ENCODE measurements around the gene FOXL1. TPM values are rescaled to one million over a fixed set of nuclear protein-coding genes. Genes with fewer than 3 reads are reported as not detected.

The FOXL1 gene
- total RNA-seq, 4 donors from 2014 or later, result 0.09 to 1.3 (median 0.43) TPM

DNA sequence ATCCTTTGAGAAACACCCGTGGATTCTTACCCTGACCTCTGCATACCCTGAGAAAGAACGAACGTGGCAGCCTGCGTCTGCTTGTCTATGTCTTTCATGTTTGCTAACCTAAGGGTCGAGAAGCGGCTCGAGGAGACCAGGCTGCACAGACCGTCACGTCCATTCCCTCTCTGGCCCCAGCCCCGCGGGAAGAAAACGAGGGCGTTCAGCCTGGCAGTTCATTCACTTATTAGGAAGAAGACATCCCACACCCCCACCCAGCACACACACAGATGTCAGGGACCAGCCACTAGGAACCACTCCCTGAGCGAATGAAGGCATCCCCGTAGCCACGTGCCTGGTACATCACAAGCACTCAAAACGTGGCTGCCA is 22.7 kb upstream of the FOXL1 start:
- TF ChIP-seq, protein P1, sequence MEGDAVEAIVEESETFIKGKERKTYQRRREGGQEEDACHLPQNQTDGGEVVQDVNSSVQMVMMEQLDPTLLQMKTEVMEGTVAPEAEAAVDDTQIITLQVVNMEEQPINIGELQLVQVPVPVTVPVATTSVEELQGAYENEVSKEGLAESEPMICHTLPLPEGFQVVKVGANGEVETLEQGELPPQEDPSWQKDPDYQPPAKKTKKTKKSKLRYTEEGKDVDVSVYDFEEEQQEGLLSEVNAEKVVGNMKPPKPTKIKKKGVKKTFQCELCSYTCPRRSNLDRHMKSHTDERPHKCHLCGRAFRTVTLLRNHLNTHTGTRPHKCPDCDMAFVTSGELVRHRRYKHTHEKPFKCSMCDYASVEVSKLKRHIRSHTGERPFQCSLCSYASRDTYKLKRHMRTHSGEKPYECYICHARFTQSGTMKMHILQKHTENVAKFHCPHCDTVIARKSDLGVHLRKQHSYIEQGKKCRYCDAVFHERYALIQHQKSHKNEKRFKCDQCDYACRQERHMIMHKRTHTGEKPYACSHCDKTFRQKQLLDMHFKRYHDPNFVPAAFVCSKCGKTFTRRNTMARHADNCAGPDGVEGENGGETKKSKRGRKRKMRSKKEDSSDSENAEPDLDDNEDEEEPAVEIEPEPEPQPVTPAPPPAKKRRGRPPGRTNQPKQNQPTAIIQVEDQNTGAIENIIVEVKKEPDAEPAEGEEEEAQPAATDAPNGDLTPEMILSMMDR (IDR thresholded peaks at IDR 0.05), result no peak
- DNase-seq (ENCODE audit: low spot score), result no peak
- ATAC-seq (ENCODE audit: low FRiP score), result no peak

DNA sequence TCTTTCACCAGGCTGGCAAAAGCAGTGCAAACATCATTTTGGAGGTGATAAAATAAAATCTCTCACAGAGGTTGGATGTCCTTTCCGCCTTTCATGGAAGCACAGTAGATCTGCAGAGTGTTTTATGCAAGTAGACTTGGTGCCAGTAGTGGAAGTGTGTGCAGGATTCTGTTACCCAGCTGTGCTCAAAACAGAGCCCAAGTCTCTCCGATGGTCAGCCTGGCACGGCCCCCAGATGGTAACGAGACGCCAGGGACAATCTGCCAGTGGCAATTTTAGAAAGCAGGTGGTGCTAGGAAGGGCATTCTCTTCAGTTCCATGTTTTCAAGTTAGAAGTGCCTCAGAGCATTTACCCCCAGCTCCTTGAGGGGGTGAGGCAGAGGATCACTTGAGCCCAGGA is 21.8 kb upstream of the FOXL1 start:
- TF ChIP-seq, protein P1 (IDR thresholded peaks at IDR 0.05), result no peak
- ATAC-seq (ENCODE audit: low FRiP score), result no peak
- no peak for DNase-seq (ENCODE audit: low spot score)

DNA sequence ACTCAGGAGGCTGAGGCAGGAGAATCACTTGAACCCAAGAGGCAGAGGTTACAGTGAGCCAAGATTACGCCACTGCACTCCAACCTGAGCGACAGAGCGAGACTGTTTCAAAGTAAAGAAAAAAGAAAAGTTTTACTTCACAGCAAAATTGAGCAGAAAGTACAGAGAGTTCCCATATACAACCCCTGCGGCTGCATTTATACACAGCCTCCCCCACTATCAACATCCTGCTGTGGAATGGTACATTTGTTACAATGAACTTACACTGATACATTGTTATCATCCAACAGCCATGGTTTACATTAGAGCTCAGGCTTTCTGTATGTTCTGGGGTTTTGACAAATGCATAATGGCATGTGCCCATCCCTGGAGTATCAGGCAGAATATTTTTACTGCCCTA is 20.8 kb upstream of the FOXL1 start:
- no peak for DNase-seq (ENCODE audit: low spot score)
- TF ChIP-seq, protein P1 (IDR thresholded peaks at IDR 0.05), result no peak
- no peak for ATAC-seq (ENCODE audit: low FRiP score)

DNA sequence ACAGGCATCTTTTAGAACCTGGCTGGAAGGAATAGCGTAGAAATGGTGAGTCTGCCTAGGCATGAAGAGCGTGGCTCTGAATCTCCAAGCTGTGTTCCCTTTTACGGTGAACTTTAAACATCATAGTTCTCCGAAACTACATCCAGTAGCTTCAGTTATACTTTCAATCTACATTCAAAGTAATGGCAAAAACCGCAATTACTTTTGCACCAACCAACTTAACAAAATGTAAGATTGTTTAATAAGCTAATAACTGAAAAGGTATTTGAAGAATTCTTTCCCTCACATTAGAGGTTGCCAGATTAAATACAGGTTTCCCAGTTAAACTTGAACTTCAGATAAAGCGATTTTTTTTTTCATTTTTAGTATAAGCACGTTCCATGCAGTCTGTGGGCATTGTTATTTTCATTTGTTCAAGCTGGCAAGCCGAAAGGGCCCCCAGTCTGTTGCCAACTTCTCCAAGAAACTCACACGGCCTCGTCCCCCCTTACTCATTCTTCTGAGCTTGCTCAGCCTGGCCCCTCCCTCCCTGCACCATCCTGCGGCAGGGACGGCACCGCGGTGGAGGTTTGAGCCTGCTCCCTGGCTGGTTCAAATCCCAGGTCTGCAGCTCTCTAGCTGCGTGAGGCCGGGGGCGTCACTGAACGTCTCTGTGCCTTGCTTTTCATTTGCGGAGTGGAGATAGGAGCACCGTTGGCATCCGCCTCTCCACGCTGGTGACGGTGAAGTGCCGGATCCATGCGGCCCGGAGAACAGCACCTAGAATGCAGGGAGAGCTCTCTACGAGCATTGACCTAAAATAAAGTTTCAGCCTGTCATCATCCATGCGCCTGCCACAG is 19.8 kb upstream of the FOXL1 start:
- DNase-seq (ENCODE audit: low spot score), result no peak
- TF ChIP-seq, protein P1 (IDR thresholded peaks at IDR 0.05), result no peak
- no peak for ATAC-seq (ENCODE audit: low FRiP score)

DNA sequence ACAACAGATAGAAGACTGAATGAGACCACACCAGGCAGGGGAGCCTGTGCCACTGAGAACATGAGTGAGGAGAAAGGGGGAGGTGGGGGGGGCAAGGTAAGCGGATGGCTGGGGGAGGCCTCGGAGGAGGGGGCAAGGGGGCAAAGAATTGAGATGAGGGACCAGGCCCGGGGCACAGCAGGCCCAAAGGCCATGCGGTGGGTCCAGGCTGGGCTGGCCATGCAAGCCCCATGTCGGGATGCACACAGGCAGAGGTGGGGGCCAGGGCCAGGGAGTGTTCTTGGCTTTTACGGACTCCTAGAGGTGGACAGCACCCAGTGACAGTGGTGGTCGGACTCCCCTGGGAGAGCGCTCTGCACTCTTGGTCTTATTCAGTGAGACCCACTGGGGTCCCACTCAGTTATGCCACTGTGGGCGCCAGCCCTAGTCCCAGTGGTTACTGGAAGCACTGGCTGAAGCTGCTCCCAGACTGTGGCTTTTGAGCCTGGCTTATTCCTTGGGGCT is 18.5 kb upstream of the FOXL1 start:
- no peak for DNase-seq (ENCODE audit: low spot score)
- TF ChIP-seq, protein P1 (IDR thresholded peaks at IDR 0.05), result no peak
- ATAC-seq (ENCODE audit: low FRiP score), result no peak

DNA sequence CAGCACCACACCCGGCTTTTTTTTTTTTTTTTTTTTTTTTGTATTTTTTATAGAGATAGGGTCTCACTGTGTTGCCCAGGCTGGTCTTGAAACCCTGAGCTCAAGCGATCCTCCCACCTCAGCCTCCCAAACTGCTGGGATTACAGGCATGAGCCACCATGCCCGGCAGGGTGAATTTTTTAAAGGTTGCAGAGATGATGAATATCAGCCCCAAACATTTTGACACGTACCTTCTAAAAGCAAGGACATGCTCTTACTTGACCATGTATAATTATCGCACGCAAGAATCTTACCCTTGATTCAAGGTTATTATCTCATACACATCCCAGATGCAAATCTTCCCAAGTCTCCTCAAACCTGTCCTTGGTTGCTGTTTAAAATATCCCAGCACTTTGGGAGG is 16.0 kb upstream of the FOXL1 start:
- DNase-seq (ENCODE audit: low spot score) (no peak), ATAC-seq (ENCODE audit: low FRiP score) (no peak)
- TF ChIP-seq, protein P1 (IDR thresholded peaks at IDR 0.05), result no peak

All from omental fat pad (tissue), 4 donors.